ENCODE data around the gene MAK.
"Not testable (repeated sequence)": the region's sequence is repeated elsewhere in the genome, so short reads cannot be mapped to it uniquely, and the experiment has no call there.

MAK gene

GRCh38 chr6:10771371-10771894 lies 66.9 kb downstream of the MAK start:
- DNase-seq: no peak

DNA sequence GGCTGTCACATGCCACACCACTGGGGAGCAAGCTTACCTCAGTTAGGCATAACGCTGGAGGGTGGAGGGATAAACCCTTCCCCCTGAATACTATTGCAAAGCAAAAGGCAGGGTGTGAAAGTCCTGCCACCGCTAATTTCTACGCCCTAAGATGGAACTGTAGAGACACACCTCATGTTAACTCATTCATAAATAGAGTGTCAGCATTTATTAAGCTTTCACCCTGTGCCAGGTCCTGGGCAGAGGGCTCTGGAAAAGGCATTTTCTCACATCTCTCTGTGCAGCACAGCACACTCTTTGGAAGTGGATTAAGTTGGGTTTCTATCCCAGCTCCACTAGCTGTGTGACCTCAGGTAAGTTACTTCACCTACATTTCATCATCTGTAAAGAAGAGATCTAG lies 68.9 kb downstream of the MAK start:
- DNase-seq: no peak

DNA sequence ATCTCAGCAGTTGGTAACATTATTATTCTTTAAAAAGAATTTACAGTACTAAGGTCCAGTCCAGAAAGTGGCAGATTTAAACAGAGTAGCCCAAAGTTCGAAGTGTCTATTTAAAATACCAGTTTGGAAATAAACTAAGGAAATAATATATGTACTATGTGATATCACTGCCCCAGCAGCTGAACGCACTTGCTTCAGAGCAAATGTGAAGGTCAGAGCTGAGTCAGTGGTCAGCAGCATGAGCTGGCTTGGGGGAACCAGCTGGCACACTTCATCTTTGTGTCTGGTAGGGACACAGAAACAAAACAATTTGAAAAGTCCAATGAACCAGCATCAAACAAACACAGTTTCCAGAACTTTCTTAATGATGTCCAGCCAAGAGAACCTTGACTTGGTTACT lies 75.3 kb downstream of the MAK start:
- no peak for DNase-seq

GRCh38 chr6:10759884-10760329 lies 78.4 kb downstream of the MAK start:
- peak; percentile 67 for DNase-seq

GRCh38 chr6:10759312-10759839 lies 79.0 kb downstream of the MAK start:
- peak; percentile 94 for DNase-seq

DNA sequence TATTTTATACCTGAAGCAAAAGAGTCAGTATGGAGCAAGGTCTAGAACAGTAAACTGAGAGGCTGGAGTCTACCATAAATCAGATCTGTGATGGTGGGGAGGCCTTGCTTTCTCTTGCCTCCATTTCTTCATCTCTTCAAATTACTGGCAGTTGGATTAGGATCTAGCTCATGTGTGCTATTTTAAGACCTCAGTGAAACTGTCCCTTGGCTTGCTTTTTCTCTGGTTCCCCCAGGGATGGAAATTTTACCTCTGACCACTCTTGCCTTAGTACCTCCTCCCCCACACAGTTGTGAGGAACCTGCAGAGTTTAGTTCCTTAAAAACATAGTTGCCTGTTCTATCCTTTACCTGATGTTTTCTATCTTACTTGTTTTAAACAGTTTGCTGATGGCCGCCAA lies 82.3 kb downstream of the MAK start:
- no peak for DNase-seq

DNA sequence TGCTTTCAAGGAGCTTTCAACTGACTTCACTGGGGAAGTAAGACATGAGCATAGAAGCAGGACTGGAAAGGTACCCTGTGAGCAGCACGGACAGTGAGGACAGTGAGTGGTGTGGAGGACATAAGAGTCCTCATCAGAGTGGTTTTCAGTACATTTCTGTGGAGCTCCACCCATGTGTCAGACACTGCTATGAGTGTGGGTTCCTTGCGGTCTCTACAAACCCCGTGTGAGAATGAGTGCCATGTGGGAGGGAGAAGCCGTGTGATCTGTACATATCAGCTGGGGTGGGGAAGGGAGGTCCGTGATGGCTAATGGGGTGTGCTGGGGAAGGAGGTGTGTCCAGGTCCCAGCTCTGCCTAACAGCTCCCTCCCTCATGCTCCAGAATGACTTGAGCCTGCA lies 86.6 kb downstream of the MAK start:
- DNase-seq: not testable (repeated sequence)

DNA sequence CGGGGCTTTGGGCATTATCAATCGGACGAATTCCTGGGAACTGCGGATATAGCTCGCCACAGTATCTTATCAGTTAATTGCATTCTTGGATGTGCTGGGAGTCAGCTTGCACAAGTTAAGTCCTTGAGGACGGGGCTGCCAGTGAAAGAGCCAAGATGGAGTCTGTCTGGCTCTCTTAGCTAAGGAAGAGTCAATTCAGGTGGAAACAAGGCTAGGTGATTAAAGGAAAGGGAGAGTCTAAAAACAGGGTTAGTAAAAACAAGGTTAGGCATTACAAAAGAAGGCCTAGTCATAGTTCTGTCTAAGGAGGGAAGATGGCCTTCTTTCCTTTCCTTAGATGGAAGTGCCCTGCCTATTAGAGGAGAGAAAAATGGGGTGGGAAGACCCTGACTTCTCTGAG lies 87.8 kb downstream of the MAK start:
- DNase-seq: not testable (repeated sequence)

- DNase-seq: no peak
Measured at GRCh38 chr6:10749734-10750133, 88.6 kb downstream of the MAK start.

DNA sequence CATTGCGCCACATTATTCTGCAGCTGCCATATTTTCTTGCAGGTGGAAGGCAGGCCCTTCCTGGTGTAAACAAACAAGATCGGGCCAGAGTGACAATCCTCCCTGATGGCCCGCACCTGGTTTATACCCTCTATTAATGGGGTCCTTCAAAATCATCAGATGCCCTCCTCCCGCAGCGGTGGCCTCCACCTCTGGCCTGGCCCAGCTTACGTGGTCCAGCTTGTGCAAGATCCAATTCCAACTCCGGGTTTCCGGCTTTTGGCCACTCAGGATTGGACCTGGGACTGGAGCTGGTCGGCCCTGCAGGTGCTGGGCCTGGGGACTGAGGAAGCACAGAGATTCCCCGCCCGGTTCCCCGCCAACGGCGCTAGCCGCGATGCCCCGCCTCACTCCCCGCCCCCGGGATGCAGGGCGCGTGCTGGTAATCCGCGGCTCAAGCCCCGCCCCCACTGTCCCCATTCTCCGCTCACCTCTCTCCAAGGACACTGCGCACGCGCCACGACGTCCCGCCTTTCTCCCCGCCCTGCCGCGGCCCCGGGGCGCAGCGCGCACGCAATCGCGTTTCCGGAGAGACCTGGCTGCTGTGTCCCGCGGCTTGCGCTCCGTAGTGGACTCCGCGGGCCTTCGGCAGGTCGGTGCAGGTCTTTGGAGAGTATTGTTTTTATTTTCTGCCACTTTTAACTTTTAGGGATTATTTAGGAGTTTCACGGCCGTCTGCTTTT lies 90.9 kb downstream of the MAK start, which contains the start of gene TMEM14B:
TSS of gene TMEM14B (plus strand) at position 555 of the 722 bp plus-strand sequence. CDS start 1,441 bp downstream, outside the sequence.
- peak; percentile 96 for DNase-seq

- DNase-seq: no peak
Measured at GRCh38 chr6:10746915-10747250, 91.5 kb downstream of the MAK start.

- no peak for DNase-seq
Measured at GRCh38 chr6:10745116-10745515, 93.2 kb downstream of the MAK start.

GRCh38 chr6:10743515-10743914 lies 94.8 kb downstream of the MAK start:
- DNase-seq: no peak

GRCh38 chr6:10742251-10742650 lies 96.1 kb downstream of the MAK start:
- no peak for DNase-seq

DNA sequence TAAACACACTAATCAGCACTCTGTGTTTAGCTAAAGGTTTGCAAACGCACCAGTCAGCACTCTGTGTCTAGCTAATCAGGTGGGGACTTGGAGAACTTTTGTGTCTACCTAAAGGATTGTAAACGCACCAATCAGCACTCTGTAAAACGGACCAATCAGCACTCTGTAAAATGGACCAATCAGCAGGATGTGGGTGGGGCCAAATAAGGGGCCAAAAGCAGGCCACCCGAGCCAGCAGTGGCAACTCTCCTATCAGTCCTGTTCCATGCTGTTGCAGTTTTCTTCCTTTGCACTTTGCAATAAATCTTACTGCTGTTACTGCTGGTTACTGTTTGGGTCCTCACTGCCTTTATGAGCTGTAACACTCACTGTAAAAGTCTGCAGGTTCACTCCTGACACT lies 96.7 kb downstream of the MAK start:
- not testable (repeated sequence) for DNase-seq

DNA sequence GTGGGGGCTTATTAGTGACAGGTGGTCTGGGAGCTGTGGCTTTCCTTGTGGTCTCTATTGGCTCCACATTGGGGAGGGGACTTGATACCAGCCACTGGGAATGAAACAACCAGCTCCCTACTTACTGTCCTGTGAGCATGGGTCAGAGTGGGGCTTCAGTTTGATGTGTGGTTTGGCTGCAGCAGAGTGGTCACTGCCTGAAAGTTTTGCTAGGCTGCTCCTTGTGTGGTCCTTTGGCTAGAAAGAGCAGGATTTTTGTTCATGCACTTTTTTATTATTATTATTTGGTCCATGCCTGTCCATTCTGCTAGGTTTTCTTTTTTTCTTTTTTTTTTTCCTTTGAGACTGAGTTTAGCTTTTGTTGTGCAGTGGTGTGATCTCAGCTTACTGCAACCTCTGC lies 98.3 kb downstream of the MAK start:
- DNase-seq: no peak

GRCh38 chr6:10736731-10737130 lies 101.6 kb downstream of the MAK start:
- DNase-seq: no peak

GRCh38 chr6:10733863-10734262 lies 104.5 kb downstream of the MAK start:
- no peak for DNase-seq

DNA sequence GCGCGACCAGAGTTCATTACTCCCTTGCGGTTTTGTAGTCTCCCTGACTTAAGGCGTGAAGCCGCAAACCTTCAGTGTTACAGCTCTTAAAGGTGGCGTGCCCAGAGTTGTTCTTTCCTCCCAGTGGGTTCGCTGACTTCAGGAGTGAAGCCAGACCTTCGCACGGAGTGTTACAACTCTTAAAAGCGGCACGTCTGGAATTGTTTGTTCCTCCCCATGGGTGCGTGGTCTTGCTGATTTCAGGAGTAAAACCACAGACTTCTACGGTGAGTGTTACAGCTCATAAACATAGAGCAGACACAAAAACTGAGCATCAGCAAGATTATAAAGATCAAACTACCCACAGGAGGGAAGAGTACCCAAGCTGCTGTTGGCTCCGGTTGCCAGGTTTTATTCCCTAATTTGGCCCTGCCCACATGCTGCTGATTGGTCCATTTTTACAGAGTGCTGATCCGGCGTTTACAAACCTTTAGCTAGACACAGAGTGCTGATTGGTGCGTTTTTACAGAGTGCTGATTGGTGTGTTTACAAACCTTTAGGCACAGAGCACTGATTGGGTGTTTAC lies 105.1 kb downstream of the MAK start:
- DNase-seq: peak; percentile 17

GRCh38 chr6:10730254-10730653 lies 108.1 kb downstream of the MAK start:
- no peak for DNase-seq

- no peak for DNase-seq
Measured at GRCh38 chr6:10725716-10726115, 112.6 kb downstream of the MAK start.

DNA sequence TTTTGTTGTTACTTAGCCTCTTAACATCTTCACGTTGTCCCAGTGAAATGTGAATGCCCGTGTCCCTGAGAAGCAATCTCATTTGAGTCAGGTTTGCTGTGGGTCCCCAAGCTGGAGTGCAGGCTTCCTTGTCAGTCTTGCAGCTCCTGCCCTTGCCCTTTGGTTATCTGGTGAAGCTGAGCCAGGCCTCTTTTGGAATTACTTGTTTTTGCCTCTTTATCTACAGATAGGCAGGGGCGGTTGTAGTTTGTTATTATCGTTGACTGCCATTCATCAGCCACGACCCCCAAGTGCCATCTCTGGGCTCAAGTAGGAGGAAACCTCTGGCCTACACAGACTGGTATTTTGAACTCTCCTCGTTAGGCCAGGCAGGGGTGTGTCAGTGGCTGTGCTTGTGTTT lies 113.3 kb downstream of the MAK start:
- DNase-seq: no peak

DNA sequence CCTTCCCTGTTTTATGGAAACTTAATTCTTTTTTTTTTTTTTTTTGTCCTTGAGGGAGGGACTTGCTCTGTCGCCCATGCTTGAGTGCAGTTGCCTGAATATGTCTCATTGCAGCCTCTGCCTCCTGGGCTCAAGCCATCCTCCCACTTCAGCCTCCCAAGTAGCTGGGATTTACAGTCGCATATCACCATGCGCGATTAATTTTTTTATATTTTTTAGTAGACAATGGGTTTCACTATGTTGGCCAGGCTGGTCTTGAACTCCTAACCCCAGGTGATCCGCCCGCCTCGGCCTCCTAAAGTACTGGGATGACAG lies 114.8 kb downstream of the MAK start:
- DNase-seq: peak; percentile 12

Data from fibroblast of skin of abdomen (primary cell).